Astrocyte (in vitro differentiated cells and primary cell): Measurements from ENCODE around the gene WFDC6.

Experiments
- CTCF ChIP-seq: IDR thresholded peaks from 2 replicates; pipeline ENCODE4 v1.5.1; 2011; ENCODE audit warnings: low read depth, mild to moderate bottlenecking, inconsistent platforms, low read length, moderate library complexity; ENCODE audit not compliant: insufficient read depth
- EZH2 ChIP-seq: IDR thresholded peaks from 2 replicates; pipeline ENCODE4 v1.6.1; 2012; ENCODE audit warnings: mild to moderate bottlenecking, low read length, inconsistent platforms; ENCODE audit not compliant: insufficient read depth

GRCh38 chr20:45578231-45578630, 38.9 kb upstream of the WFDC6 start:
- TF ChIP-seq CTCF (no peak), EZH2 (no peak)
